ENCODE measurements around the gene IGLL5.

- TF ChIP-seq CTCF (IDR thresholded peaks at IDR 0.05) (no peak), POLR2A (IDR thresholded peaks at IDR 0.05) (no peak)
These were observed 42.5 kb downstream of the IGLL5 start for GRCh38 chr22:22930222-22930497.

Measured in uterus (tissue), 2 donors.